GM10266 (cell line): ENCODE measurements around the gene PACS1.

Source experiments
- DNase-seq: peaks from one replicate; pipeline ENCODE4 v3.0.0; 2012; ENCODE audit errors: extremely low spot score
- TF ChIP-seq, protein P1 (sequence below): IDR thresholded peaks from 2 replicates; pipeline ENCODE4 v1.5.1; 2012; ENCODE audit warnings: mild to moderate bottlenecking, low read depth; ENCODE audit not compliant: control insufficient read depth, insufficient read depth; ENCODE audit errors: missing control alignments

The PACS1 gene

DNA sequence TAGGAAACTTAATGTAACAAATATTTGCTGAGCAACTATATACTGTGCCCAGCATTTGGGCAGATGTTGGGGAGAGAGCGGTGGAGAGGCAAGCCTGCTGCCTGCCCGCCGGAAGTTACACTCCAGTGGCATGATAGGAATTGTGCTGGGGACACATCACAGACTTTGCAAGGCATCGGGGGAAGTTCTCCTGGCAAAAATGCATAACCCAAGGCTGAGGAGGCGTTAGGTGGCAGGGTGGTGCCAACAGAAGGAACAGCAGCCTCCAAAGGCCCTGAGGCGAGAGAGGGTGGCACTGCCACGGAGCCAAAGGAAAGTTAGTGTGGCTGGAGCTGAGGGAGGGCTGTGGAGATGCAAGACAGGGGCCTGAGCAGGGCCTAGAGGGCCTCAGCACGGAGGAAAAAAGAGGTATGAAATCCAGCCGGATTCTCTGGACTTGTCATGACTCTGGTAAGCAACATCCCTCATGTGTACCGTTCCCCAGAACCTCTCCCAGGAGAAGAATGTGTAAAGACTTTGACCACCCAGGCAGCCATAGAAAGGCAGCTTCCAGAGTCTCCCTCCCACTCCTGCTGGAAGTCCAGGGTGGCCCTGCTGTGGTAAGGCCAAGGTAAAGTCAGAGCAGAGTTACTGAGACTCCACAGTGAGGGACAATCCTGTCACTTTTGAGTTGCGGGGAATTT is 122.2 kb downstream of the PACS1 start:
- TF ChIP-seq, protein P1, sequence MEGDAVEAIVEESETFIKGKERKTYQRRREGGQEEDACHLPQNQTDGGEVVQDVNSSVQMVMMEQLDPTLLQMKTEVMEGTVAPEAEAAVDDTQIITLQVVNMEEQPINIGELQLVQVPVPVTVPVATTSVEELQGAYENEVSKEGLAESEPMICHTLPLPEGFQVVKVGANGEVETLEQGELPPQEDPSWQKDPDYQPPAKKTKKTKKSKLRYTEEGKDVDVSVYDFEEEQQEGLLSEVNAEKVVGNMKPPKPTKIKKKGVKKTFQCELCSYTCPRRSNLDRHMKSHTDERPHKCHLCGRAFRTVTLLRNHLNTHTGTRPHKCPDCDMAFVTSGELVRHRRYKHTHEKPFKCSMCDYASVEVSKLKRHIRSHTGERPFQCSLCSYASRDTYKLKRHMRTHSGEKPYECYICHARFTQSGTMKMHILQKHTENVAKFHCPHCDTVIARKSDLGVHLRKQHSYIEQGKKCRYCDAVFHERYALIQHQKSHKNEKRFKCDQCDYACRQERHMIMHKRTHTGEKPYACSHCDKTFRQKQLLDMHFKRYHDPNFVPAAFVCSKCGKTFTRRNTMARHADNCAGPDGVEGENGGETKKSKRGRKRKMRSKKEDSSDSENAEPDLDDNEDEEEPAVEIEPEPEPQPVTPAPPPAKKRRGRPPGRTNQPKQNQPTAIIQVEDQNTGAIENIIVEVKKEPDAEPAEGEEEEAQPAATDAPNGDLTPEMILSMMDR: no peak
- DNase-seq: no peak

DNA sequence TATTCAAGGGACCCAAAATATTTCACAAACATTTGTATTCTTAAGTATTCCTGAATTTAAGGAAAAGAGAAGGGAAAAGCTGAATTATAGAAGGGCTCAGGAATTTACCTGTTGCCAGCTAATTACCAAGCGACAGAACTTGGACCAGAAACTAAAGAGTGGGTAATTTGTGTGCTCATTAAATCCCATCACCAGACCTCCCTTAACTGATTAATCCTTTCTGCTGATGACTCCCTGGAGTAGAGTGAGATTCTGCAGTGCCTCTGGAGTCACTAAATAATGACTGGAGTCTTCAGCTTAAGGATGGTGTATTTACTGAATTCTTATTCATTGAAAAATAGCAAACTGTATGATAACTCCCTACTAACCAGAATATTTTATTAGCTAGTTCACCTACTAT is 124.3 kb downstream of the PACS1 start:
- DNase-seq: no peak
- TF ChIP-seq, protein P1: no peak

DNA sequence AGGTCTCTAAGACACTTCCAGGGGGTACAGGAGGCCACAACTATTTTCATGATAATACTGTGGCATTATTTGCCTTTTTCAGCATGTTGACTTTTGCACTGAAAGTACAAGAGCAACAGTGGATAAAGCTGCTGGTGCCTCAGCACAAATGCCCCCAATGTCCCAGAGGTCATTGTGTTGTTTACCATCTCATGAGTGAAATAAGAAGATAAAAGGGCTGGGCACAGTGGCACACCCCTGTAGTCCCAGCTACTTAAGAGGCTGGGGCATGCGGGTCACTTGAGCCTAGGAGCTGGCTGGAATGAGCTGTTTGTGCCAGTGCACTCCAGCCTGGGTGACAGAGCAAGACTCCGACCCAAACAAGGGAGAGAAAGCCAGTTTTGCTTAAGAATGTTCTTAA is 125.8 kb downstream of the PACS1 start:
- TF ChIP-seq, protein P1: no peak
- DNase-seq: no peak

DNA sequence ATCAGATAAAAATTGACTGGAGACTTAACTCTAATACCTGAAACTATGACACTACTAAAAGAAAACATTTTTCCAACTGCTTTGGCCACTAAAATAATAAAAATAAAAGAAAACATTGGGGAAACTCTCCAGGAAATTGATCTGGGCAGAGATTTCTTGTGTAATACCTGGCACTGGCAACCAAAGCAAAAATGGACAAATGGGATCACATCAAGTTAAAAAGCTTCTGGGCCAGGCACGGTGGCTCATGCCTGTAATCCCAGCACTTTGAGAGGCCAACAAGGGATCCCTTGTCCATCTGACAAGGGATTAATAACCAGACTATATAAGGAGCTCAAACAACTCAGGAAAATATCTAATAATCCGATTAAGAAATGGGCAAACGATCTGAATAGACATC is 133.8 kb downstream of the PACS1 start:
- TF ChIP-seq, protein P1: no peak
- DNase-seq: no peak

DNA sequence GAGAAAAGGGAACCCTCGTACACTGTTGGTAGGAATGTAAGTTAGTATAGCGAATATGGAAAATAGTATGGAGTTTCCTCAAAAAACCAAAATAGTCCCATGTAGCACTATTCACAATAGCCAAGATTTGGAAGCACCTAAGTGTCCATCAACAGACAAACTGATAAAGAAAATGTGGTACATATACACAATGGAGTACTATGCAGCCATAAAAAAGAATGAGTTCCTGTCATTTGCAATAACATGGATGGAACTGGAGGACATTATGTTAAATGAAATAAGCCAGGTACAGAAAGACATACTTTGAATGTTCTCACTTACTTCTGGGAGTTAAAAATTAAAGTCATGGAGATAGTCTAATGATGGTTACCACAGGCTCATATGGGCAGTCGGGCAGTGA is 134.3 kb downstream of the PACS1 start:
- TF ChIP-seq, protein P1: no peak
- no peak for DNase-seq

DNA sequence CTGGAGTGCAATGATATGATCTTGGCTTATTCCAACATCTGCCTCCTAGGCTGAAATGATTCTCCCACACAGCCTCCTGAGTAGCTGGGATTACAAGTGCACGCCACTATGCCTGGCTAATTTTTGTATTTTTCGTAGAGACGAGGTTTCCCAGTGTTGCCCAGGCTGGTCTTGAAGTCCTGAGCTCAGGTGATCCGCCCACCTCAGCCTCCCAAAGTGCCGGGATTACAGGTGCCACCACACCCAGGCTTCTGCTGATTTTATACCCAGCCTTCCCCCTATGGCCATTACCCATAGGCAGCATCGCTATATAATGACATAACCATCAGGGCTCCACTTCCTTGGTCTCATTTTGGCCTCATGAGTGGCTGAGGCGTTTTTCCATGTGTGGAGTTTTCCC is 137.7 kb downstream of the PACS1 start:
- TF ChIP-seq, protein P1: no peak
- no peak for DNase-seq

DNA sequence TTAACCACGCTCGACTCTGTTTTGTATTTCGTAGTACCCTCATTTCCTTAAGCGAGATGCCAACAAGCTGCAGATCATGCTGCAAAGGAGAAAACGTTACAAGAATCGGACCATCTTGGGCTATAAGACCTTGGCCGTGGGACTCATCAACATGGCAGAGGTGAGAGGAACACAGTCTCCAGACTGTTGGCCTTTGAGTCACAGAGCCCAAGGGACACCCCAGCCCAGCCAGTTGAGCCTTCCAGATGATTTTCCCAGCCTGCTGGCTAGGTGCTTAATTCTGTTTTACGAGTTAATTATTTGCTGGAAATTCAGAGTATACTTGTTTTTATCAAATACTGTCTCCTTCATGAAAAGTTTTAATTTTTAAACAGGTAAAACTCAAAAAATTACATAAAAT is 141.0 kb downstream of the PACS1 start:
- TF ChIP-seq, protein P1: no peak
- no peak for DNase-seq
